ENCODE measurements around the gene RAB42. TPM values are rescaled to one million over a fixed set of nuclear protein-coding genes. Genes with fewer than 3 reads are reported as not detected.

Gene RAB42
- total RNA-seq, 2 donors from 2014 or later: not detected

Other genes with a start within 250 kb of the RAB42 start
- gene PHACTR4, start 222.5 kb upstream of the RAB42 start, total RNA-seq: 10 to 100 TPM; 30.2 to 32.7 TPM
- 100 to 1,000 TPM in 1 of 2 donors, 10 to 100 TPM in 1; 57.1 to 153 TPM for gene RCC1, start 86.2 kb upstream of the RAB42 start, total RNA-seq
- 10 to 100 TPM; 43.1 to 44.3 TPM for gene TRNAU1AP, start 39.2 kb upstream of the RAB42 start, total RNA-seq
- gene TAF12, start 50.8 kb downstream of the RAB42 start, total RNA-seq: 10 to 100 TPM; 22.0 to 32.0 TPM
- gene RNU11, start 56.3 kb downstream of the RAB42 start, total RNA-seq: not detected
- 10 to 100 TPM; 29.5 to 38.9 TPM for gene GMEB1, start 76.5 kb downstream of the RAB42 start, total RNA-seq
- 10 to 100 TPM; 78.7 to 84.7 TPM for gene YTHDF2, start 144.7 kb downstream of the RAB42 start, total RNA-seq
- gene OPRD1, start 219.9 kb downstream of the RAB42 start, total RNA-seq: not detected

Measured in natural killer cell treated with Interleukin-12 subunit alpha and Interleukin-12 subunit beta and Interleukin-15 and Interleukin-18, amount 100 ng/mL, for 72 hours (primary cell).